Bronchial epithelial cell (primary cell): ENCODE results near the gene PRKCE. TPM values are rescaled to one million over a fixed set of nuclear protein-coding genes. Genes with fewer than 3 reads are reported as not detected.
"Not testable (repeated sequence)": the region's sequence is repeated elsewhere in the genome, so short reads cannot be mapped to it uniquely, and the experiment has no call there.

ENCODE experiments used
- DNase-seq: peaks from one replicate; pipeline ENCODE4 v3.0.0-alpha.2; 2010; ENCODE audit warnings: low read depth
- FAIRE-seq: peaks from 2 replicates; lab custom pipeline; 2011; peaks lifted over from hg19 to GRCh38; lab: Jason Lieb, UNC
- H3K27me3 ChIP-seq: 2 replicates; pipeline ENCODE4 v1.5.1; 2011; ENCODE audit warnings: low read length; ENCODE audit not compliant: control insufficient read depth, insufficient read depth
- H3K36me3 ChIP-seq: 2 replicates; pipeline ENCODE4 v1.5.1; 2011; ENCODE audit warnings: low read length; ENCODE audit not compliant: control insufficient read depth, insufficient read depth
- H3K4me3 ChIP-seq: 2 replicates; pipeline ENCODE4 v1.5.1; 2011; ENCODE audit warnings: mild to moderate bottlenecking, low read depth, low read length, control low read depth
- CTCF ChIP-seq: IDR thresholded peaks from 2 replicates; pipeline ENCODE4 v1.5.1; 2011; ENCODE audit warnings: mild to moderate bottlenecking, moderate library complexity, low read length, control low read depth, inconsistent platforms; ENCODE audit not compliant: insufficient read depth, severe bottlenecking
- total RNA-seq: library from RNA; depleted of rRNA; stranded (reverse); fragments of >200 nt; gene quantifications from 2 replicates; pipeline ENCODE4 v1.2.1, GENCODE V29; 2014

Gene PRKCE
- total RNA-seq, 1 donor from 2014 or later = 6.3 TPM

- no peak for FAIRE-seq
- TF ChIP-seq CTCF = no peak
Observed at GRCh38 chr2:45855374-45855773, 203.9 kb downstream of the PRKCE start.

DNA sequence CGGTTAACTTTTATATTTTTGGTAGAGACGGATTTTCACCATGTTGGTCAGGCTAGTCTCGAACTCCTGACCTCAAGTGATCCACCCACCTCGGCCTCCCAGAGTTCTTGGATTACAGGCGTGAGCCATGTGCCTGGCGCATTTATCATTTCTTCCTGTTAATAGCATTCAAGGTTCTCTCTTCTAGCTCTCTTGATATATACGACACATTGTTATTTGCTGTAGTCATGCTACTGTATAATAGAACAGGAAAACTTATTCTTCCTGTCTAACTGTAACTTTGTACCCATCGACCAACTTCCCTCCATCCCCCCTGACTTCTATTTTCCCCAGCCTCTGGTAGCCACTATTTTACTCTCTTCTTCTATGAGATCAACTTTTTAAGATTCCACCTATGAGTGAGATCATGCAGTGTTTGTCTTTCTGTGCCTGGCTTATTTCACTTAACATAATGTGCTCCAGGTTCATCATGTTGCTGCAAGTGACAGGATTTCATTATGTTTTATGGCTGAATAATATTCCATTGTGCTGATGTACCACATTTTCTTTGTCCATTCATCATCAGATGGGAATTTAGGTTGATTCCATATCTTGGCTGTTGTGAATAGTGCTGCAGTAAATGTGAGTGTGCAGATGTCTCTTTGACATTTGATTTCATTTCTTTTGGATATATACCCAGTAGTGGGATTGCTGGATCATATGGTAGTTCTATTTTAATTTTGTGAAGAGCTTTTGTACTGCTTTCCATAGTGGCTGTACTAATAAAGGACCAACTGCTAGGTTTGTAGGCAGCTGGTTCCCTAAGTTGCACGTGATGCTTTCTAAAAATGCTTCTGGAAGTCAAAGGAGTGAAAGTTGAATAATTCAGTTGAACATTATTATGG, 205.2 kb downstream of the PRKCE start:
- FAIRE-seq (no peak), DNase-seq (no peak)
- TF ChIP-seq CTCF = no peak
- no peak overlapping the region for H3K4me3 ChIP-seq
- no peaks in the 10 kb centered on the region for H3K36me3 ChIP-seq
- no peaks in the 10 kb centered on the region for H3K27me3 ChIP-seq

More at GRCh38 chr2:45855374-45855773, 203.9 kb downstream of the PRKCE start:
- Histone ChIP-seq H3K36me3 (no peaks in the 10 kb centered on the region), H3K4me3 (no peak overlapping the region), H3K27me3 (no peaks in the 10 kb centered on the region)
- DNase-seq = no peak

DNA sequence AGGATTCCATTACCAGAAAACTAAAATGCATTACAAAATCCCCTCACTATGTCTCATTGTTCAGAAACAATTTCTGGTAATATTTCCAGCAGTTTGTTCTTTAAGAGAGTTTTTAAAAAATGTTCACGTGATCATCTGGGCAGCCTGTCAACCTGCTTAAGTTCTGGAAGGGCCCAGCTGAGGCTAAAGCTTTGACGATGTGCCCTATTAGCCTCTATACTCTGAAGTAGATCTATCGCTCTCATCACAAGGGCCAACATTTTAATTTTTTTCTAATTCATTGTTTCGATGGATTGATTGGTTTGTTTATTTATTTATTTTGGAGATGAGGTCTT, 205.8 kb downstream of the PRKCE start:
- DNase-seq (no peak), FAIRE-seq (no peak)
- no peak for TF ChIP-seq CTCF
- no peak overlapping the region for H3K4me3 ChIP-seq
- H3K27me3 ChIP-seq = no peaks in the 10 kb centered on the region
- H3K36me3 ChIP-seq = no peaks in the 10 kb centered on the region

DNA sequence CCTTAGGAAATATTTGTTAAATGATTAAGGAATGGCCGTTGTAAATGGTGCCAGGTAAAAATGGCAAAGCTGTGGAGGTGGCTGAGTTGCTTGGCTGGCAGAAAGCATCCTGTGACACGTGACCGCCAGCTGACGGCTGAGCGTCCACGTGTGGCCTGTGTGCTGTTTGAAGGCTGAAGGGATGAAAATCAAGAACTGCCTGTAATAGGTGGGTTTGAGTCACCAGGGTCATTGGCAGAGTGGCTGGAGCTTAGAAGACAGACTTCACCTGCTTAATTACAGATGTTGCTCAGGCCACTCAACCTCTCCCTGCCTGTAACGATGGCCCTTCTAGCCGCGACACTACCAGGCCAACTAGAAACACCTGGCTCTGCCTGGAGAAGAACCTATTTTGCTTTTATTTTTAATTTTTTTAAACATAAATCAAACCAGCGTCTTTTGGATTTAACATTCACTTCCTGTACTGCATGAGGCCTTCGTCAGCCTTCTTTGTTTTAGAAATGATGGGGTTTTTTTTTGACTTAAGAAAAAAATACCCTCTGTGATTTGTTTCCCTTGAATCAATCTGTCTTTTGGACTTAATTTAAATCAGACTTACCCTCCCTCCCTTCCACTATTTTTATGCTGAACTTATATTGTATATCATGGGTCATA, 206.5 kb downstream of the PRKCE start:
- Histone ChIP-seq H3K36me3 (no peaks in the 10 kb centered on the region), H3K4me3 (no peak overlapping the region), H3K27me3 (no peaks in the 10 kb centered on the region)
- no peak for FAIRE-seq
- no peak for TF ChIP-seq CTCF
- DNase-seq = no peak

DNA sequence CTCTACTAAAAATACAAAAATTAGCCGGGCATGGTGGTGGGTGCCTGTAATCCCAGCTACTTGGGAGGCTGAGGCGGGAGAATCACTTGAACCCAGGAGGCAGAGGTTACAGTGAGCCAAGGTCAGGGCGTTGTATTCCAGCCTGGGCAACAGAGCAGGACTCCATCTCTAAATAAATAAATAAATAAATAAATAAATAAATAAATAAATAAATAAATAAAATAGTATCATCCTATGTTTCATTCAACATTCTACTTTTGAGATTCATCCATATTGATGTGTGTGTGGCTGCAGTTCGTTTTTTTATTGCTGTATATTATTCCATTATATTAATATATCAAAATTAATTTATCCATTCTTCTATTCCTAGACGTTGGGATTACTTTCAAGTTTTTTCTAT, 207.4 kb downstream of the PRKCE start:
- H3K36me3 ChIP-seq, H3K4me3 ChIP-seq, DNase-seq, FAIRE-seq, H3K27me3 ChIP-seq: not testable (repeated sequence)

GRCh38 chr2:45859682-45860081, 208.2 kb downstream of the PRKCE start:
- Histone ChIP-seq H3K36me3 (no peaks in the 10 kb centered on the region), H3K27me3 (no peaks in the 10 kb centered on the region), H3K4me3 (no peak overlapping the region)
- FAIRE-seq (no peak), DNase-seq (no peak)
- no peak for TF ChIP-seq CTCF
